Inflammatory macrophage treated with lipopolysaccharide for 1 hour (primary cell): ENCODE data around the gene JAZF1.
"Not testable (repeated sequence)": the region's sequence is repeated elsewhere in the genome, so short reads cannot be mapped to it uniquely, and the experiment has no call there.

Experiments
- DNase-seq, 2 donors: peaks; one replicate each; pipeline ENCODE4 v3.0.0-alpha.2; 2020 to 2022

JAZF1 gene

GRCh38 chr7:27900006-27900405 lies 280.6 kb downstream of the JAZF1 start:
- no peak for DNase-seq

GRCh38 chr7:27899601-27900000 lies 281.0 kb downstream of the JAZF1 start:
- peak in 1 of 2 donors; percentile 39 for DNase-seq

- DNase-seq = no peak
Observed at GRCh38 chr7:27897441-27897847, 283.2 kb downstream of the JAZF1 start.

- no peak for DNase-seq
Observed at GRCh38 chr7:27897001-27897400, 283.6 kb downstream of the JAZF1 start.

- DNase-seq = peak; percentile 56 to 58
Observed at GRCh38 chr7:27895551-27895950, 285.0 kb downstream of the JAZF1 start.

GRCh38 chr7:27890205-27890849 lies 290.3 kb downstream of the JAZF1 start:
- no peak for DNase-seq

GRCh38 chr7:27889800-27890199 lies 290.8 kb downstream of the JAZF1 start:
- no peak for DNase-seq

GRCh38 chr7:27888736-27889135 lies 291.9 kb downstream of the JAZF1 start:
- no peak for DNase-seq

GRCh38 chr7:27886710-27887109 lies 293.9 kb downstream of the JAZF1 start:
- not testable (repeated sequence) for DNase-seq

- DNase-seq = no peak
Observed at GRCh38 chr7:27885652-27886051, 294.9 kb downstream of the JAZF1 start.

- no peak for DNase-seq
Observed at GRCh38 chr7:27883696-27884095, 296.9 kb downstream of the JAZF1 start.

- DNase-seq = no peak
Observed at GRCh38 chr7:27876756-27877155, 303.8 kb downstream of the JAZF1 start.

- DNase-seq = no peak
Observed at GRCh38 chr7:27875832-27876231, 304.8 kb downstream of the JAZF1 start.

GRCh38 chr7:27875061-27875460 lies 305.5 kb downstream of the JAZF1 start:
- DNase-seq = no peak

- no peak for DNase-seq
Observed at GRCh38 chr7:27873981-27874957, 306.3 kb downstream of the JAZF1 start.

- DNase-seq = no peak
Observed at GRCh38 chr7:27872356-27873275, 308.0 kb downstream of the JAZF1 start.

GRCh38 chr7:27871866-27872265 lies 308.7 kb downstream of the JAZF1 start:
- DNase-seq = no peak

GRCh38 chr7:27871086-27871485 lies 309.5 kb downstream of the JAZF1 start:
- no peak for DNase-seq

GRCh38 chr7:27870595-27870994 lies 310.0 kb downstream of the JAZF1 start:
- DNase-seq = no peak

GRCh38 chr7:27869056-27869455 lies 311.5 kb downstream of the JAZF1 start:
- DNase-seq = no peak

GRCh38 chr7:27868131-27868550 lies 312.5 kb downstream of the JAZF1 start:
- no peak for DNase-seq

GRCh38 chr7:27866828-27867672 lies 313.5 kb downstream of the JAZF1 start:
- no peak for DNase-seq
